Upper lobe of right lung (tissue), 1 donor: ENCODE results near the gene PRKN. TPM values are rescaled to one million over a fixed set of nuclear protein-coding genes. Genes with fewer than 3 reads are reported as not detected.

ENCODE experiments used
- ATAC-seq: fragments of 200-7000 bp; cut with Tn5 transposase; one replicate; pipeline ENCODE4 v1.9.1; 2020; ENCODE audit warnings: mild to moderate bottlenecking, moderate library complexity
- DNase-seq: peaks from one replicate; pipeline ENCODE4 v3.0.0-alpha.2; 2020
- H3K27ac ChIP-seq: fragments of 200-600 bp; one replicate; pipeline ENCODE4 v1.8.0; 2022
- H3K27me3 ChIP-seq: fragments of 200-600 bp; one replicate; pipeline ENCODE4 v1.8.0; 2022; ENCODE audit warnings: mild to moderate bottlenecking
- H3K36me3 ChIP-seq: fragments of 200-600 bp; one replicate; pipeline ENCODE4 v1.8.0; 2022
- H3K4me1 ChIP-seq: fragments of 200-600 bp; one replicate; pipeline ENCODE4 v1.8.0; 2022
- H3K4me3 ChIP-seq: fragments of 200-600 bp; one replicate; pipeline ENCODE4 v1.8.0; 2022; ENCODE audit warnings: mild to moderate bottlenecking
- H3K9me3 ChIP-seq: fragments of 200-600 bp; one replicate; pipeline ENCODE4 v1.8.0; 2022
- intact Hi-C: fragments of 100-400 bp; cut with DNase I; formaldehyde crosslinking; loops from one replicate; pipeline ENCODE4 v1.11.0; 2022
- total RNA-seq: library from RNA; stranded (reverse); fragmentation: NEBNext Ultra II Directional; extraction: Animal tissue kit (Norgen Biotek cat#: 25700); gene quantifications from one replicate; pipeline ENCODE4 v1.2.1, GENCODE V29; 2021
- TF ChIP-seq, protein P1 (sequence below): fragments of 200-600 bp; IDR thresholded peaks from one replicate; pipeline ENCODE4 v1.8.0; 2022; ENCODE audit warnings: antibody characterized with exemption
- donor health status: DM: no; HTN: yes; CAD: no; lungs with severe emphysema.

PRKN gene
- total RNA-seq, 1 donor from 2014 or later = 2.7 TPM

DNA sequence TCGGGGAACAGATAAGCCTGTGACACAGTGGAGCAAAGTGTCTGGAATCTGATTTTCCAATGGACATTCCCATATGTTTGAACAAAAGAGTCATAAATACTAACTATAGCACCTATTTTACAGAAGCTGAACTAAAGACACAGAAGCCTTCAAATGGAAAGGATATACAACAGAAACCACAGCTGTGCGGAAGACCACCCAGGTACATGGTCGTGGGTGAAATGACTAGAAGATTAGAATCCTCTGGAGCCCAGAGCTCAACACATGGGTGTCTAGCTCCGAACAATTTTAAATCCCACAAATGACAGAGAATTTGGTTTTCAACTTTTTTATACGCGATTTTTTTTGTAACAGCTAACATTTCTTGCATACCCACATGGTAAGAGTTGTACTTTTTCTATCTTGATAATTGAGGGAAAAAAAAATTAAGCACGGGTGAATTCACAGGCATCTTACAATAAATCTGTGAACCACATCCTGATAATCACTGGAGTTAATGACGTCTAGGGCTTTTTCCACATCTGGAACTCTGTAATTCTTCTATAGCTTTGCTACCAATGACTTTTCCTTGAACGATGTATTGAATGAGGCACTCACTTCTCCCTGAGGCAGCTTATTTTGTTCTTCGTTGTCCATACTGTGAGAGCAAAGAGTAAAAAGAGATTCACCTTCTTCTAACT is 1182.6 kb downstream of the PRKN start:
- intact Hi-C loops = no loop called here
- no peaks in the 10 kb centered on the region for H3K36me3 ChIP-seq

DNA sequence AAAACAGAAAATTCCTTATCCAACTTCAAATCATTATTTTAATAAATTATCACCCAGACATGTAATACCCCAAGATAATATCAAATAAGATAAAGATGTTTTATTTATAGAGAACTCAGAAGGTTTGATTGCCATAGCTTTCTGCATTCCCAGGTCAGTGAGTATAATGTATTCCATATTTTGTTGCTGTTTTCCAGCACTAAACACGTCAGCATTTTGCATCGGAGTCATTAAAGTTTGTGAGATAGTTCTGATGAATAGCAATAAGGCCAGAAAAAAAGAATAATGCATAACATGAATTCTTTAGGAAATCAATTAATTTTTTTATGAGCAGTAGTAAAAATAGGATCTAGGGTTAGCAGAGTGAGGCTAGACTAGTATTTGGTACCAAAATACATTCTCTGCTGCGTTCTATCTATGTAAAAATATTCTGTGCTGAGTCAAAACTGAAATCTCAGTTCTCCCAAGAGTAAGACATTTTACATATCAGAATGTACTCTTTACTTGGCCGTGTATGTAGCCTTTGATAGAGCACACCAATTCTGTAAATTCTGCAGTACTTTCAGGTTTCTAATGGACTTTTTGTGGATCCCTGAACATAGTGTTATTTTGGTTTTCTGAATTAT is 1183.8 kb downstream of the PRKN start:
- Histone ChIP-seq H3K36me3 (no peaks in the 10 kb centered on the region), H3K4me3 (no peak overlapping the region), H3K27me3 (no peaks in the 10 kb centered on the region), H3K9me3 (no peaks in the 10 kb centered on the region), H3K27ac (no peak overlapping the region), H3K4me1 (no peaks in the 10 kb centered on the region)
- TF ChIP-seq, protein P1, sequence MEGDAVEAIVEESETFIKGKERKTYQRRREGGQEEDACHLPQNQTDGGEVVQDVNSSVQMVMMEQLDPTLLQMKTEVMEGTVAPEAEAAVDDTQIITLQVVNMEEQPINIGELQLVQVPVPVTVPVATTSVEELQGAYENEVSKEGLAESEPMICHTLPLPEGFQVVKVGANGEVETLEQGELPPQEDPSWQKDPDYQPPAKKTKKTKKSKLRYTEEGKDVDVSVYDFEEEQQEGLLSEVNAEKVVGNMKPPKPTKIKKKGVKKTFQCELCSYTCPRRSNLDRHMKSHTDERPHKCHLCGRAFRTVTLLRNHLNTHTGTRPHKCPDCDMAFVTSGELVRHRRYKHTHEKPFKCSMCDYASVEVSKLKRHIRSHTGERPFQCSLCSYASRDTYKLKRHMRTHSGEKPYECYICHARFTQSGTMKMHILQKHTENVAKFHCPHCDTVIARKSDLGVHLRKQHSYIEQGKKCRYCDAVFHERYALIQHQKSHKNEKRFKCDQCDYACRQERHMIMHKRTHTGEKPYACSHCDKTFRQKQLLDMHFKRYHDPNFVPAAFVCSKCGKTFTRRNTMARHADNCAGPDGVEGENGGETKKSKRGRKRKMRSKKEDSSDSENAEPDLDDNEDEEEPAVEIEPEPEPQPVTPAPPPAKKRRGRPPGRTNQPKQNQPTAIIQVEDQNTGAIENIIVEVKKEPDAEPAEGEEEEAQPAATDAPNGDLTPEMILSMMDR = no peak
- ATAC-seq = no peak
- DNase-seq = no peak
- intact Hi-C loops = no loop called here

More for the DNA sequence above, 1182.6 kb downstream of the PRKN start:
- TF ChIP-seq, protein P1 = no peak
- ATAC-seq (no peak), DNase-seq (no peak)
- Histone ChIP-seq H3K27me3 (no peaks in the 10 kb centered on the region), H3K27ac (no peak overlapping the region), H3K4me1 (no peaks in the 10 kb centered on the region), H3K4me3 (no peak overlapping the region), H3K9me3 (no peaks in the 10 kb centered on the region)

- no peaks in the 10 kb centered on the region for H3K4me1 ChIP-seq
- no peak for DNase-seq
- no peak overlapping the region for H3K27ac ChIP-seq
- no peak overlapping the region for H3K4me3 ChIP-seq
- no peaks in the 10 kb centered on the region for H3K36me3 ChIP-seq
- H3K27me3 ChIP-seq = no peaks in the 10 kb centered on the region
- ATAC-seq = no peak
- H3K9me3 ChIP-seq = no peaks in the 10 kb centered on the region
- TF ChIP-seq, protein P1 = no peak
- intact Hi-C loops = no loop called here
These were observed 1185.1 kb downstream of the PRKN start for GRCh38 chr6:161542346-161542980.

GRCh38 chr6:161540532-161540931 is 1187.0 kb downstream of the PRKN start:
- intact Hi-C loops = no loop called here
- Histone ChIP-seq H3K36me3 (no peaks in the 10 kb centered on the region), H3K27me3 (no peaks in the 10 kb centered on the region), H3K27ac (no peak overlapping the region), H3K9me3 (no peaks in the 10 kb centered on the region), H3K4me1 (no peaks in the 10 kb centered on the region), H3K4me3 (no peak overlapping the region)
- TF ChIP-seq, protein P1 = no peak
- ATAC-seq (no peak), DNase-seq (no peak)

- Histone ChIP-seq H3K27ac (no peak overlapping the region), H3K9me3 (no peaks in the 10 kb centered on the region), H3K4me1 (no peaks in the 10 kb centered on the region), H3K4me3 (no peak overlapping the region), H3K27me3 (no peaks in the 10 kb centered on the region), H3K36me3 (no peaks in the 10 kb centered on the region)
- intact Hi-C loops = no loop called here
- DNase-seq (no peak), ATAC-seq (no peak)
- TF ChIP-seq, protein P1 = no peak
These were observed 1191.3 kb downstream of the PRKN start for GRCh38 chr6:161536224-161536630.
